Endodermal cell (in vitro differentiated cells): ENCODE measurements around the gene GLO1. TPM values are rescaled to one million over a fixed set of nuclear protein-coding genes. Genes with fewer than 3 reads are reported as not detected.

Experiments used
- DNase-seq: peaks from one replicate; pipeline ENCODE4 v3.0.0-alpha.2; 2017
- H3K27ac ChIP-seq: 2 replicates; pipeline ENCODE4 v1.5.1; 2013; ENCODE audit warnings: mild to moderate bottlenecking, low read depth, low read length, moderate library complexity
- H3K27me3 ChIP-seq: 2 replicates; pipeline ENCODE4 v1.6.1; 2013; ENCODE audit warnings: mild to moderate bottlenecking, low read length, moderate library complexity; ENCODE audit not compliant: insufficient read depth, control insufficient read depth, poor library complexity, severe bottlenecking
- H3K36me3 ChIP-seq: 2 replicates; pipeline ENCODE4 v1.7.0; 2013; ENCODE audit warnings: mild to moderate bottlenecking, low read length, moderate library complexity; ENCODE audit not compliant: control insufficient read depth, insufficient read depth
- H3K4me1 ChIP-seq: one replicate; pipeline ENCODE4 v1.7.0; 2013; ENCODE audit warnings: low read length; ENCODE audit not compliant: control insufficient read depth, insufficient read depth
- H3K4me3 ChIP-seq: 2 replicates; pipeline ENCODE4 v1.5.1; 2013; ENCODE audit warnings: mild to moderate bottlenecking, low read length, moderate library complexity
- H3K9ac ChIP-seq: 2 replicates; pipeline ENCODE4 v1.6.1; 2013; ENCODE audit warnings: mild to moderate bottlenecking, low read length, moderate library complexity; ENCODE audit not compliant: poor library complexity, severe bottlenecking; ENCODE audit errors: extremely low read depth
- H3K9me3 ChIP-seq: 2 replicates; pipeline ENCODE4 v1.6.1; 2013; ENCODE audit warnings: mild to moderate bottlenecking, low read length, moderate library complexity; ENCODE audit not compliant: control insufficient read depth
- H3K27ac Mint-ChIP-seq: 2 replicates; pipeline ENCODE4 v1.8.0; 2020; ENCODE audit warnings: mixed read lengths
- H3K27me3 Mint-ChIP-seq: 2 replicates; pipeline ENCODE4 v1.8.0; 2021; ENCODE audit warnings: mild to moderate bottlenecking, mixed read lengths; ENCODE audit not compliant: insufficient read depth
- H3K36me3 Mint-ChIP-seq: 2 replicates; pipeline ENCODE4 v1.8.0; 2020; ENCODE audit warnings: low read depth, mixed read lengths
- H3K4me1 Mint-ChIP-seq: 2 replicates; pipeline ENCODE4 v1.8.0; 2020; ENCODE audit warnings: mixed read lengths
- H3K4me3 Mint-ChIP-seq: 2 replicates; pipeline ENCODE4 v1.8.0; 2020; ENCODE audit warnings: mild to moderate bottlenecking, moderate library complexity, mixed read lengths
- H3K9me3 Mint-ChIP-seq: 2 replicates; pipeline ENCODE4 v1.8.0; 2020; ENCODE audit warnings: mild to moderate bottlenecking, mixed read lengths
- WGBS, 2 experiments: methylation state at CpG; one replicate each; pipeline versions ENCODE4 v1.1.5 to v1.1.7; 2013; ENCODE audit warnings: missing lambda C conversion rate in 2 of 2, mixed read lengths in 1 of 2; ENCODE audit not compliant: insufficient coverage in 1 of 2, insufficient read length in 1 of 2; 5-methylcytosine and 5-hydroxymethylcytosine counted together
- total RNA-seq, 2 donors: library from RNA; stranded (reverse); fragmentation: NEBNext Ultra II Directional in 1 of 2; extraction: Animal tissue kit (Norgen Biotek cat#: 25700) in 1 of 2; gene quantifications; 2 replicates in 1 of 2; 3 replicates in 1 of 2; pipeline ENCODE4 v1.2.1, GENCODE V29; 2021
- TF ChIP-seq, protein P1 (sequence below): fragments of 200-600 bp; sonication (generic); conservative IDR thresholded peaks from 2 replicates; pipeline ENCODE4 v1.5.0; 2021; ENCODE audit warnings: antibody characterized with exemption, mild to moderate bottlenecking

Gene GLO1
- total RNA-seq, 2 donors from 2014 or later, result 144 to 177 TPM

GRCh38 chr6:38631186-38631783 is 71.7 kb downstream of the GLO1 start:
- Mint-ChIP-seq H3K4me3 (no peak overlapping the region), H3K27me3 (peaks cover 35% of the 10 kb centered on the region), H3K4me1 (peaks cover 9% of the 10 kb centered on the region), H3K36me3 (no peaks in the 10 kb centered on the region), H3K9me3 (peaks cover 5% of the 10 kb centered on the region), H3K27ac (no peak overlapping the region)
- Histone ChIP-seq H3K27ac (no peak overlapping the region), H3K4me1 (peaks cover 6% of the 10 kb centered on the region), H3K9ac (no peak overlapping the region), H3K27me3 (peaks cover 38% of the 10 kb centered on the region), H3K9me3 (peaks cover 5% of the 10 kb centered on the region), H3K36me3 (no peaks in the 10 kb centered on the region), H3K4me3 (no peak overlapping the region)
- TF ChIP-seq, protein P1, sequence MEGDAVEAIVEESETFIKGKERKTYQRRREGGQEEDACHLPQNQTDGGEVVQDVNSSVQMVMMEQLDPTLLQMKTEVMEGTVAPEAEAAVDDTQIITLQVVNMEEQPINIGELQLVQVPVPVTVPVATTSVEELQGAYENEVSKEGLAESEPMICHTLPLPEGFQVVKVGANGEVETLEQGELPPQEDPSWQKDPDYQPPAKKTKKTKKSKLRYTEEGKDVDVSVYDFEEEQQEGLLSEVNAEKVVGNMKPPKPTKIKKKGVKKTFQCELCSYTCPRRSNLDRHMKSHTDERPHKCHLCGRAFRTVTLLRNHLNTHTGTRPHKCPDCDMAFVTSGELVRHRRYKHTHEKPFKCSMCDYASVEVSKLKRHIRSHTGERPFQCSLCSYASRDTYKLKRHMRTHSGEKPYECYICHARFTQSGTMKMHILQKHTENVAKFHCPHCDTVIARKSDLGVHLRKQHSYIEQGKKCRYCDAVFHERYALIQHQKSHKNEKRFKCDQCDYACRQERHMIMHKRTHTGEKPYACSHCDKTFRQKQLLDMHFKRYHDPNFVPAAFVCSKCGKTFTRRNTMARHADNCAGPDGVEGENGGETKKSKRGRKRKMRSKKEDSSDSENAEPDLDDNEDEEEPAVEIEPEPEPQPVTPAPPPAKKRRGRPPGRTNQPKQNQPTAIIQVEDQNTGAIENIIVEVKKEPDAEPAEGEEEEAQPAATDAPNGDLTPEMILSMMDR, result no peak
- WGBS, 2 experiments, result 86 to 95% methylated on average over 1 to 3 of the region's 3 CpGs
- no peak for DNase-seq

Other genes with a start within 250 kb of the GLO1 start
- 10 to 100 TPM in 1 of 2 donors, 1 to 10 TPM in 1; 7.6 to 12.3 TPM for gene BTBD9, start 63.2 kb downstream of the GLO1 start, total RNA-seq
- not detected for gene DNAH8, start 12.2 kb upstream of the GLO1 start, total RNA-seq